ENCODE results near the gene HCAR3.

The HCAR3 gene

GRCh38 chr12:122665759-122666158, 50.9 kb downstream of the HCAR3 start:
- no peak for DNase-seq

- no peak for DNase-seq
These were observed 51.3 kb downstream of the HCAR3 start for GRCh38 chr12:122665349-122665748.

All from activated CD8-positive, alpha-beta memory T cell treated with anti-CD3 and anti-CD28 coated beads, Interleukin-2, amount 50 U/mL, for 48 hours (primary cell).